ENCODE data around the gene ZBTB24. TPM values are rescaled to one million over a fixed set of nuclear protein-coding genes. Genes with fewer than 3 reads are reported as not detected.

ZBTB24 gene
- total RNA-seq, 1 donor from 2014 or later, result 19.6 TPM

- intact Hi-C loops (cut with micrococcal nuclease), result no loop called here
- peaks cover 5% of the 10 kb centered on the region for H3K4me1 Mint-ChIP-seq
- H3K27me3 Mint-ChIP-seq, result peaks cover 31% of the 10 kb centered on the region
- no peak overlapping the region for H3K27ac Mint-ChIP-seq
- no peaks in the 10 kb centered on the region for H3K9me3 Mint-ChIP-seq
- H3K36me3 Mint-ChIP-seq (ENCODE audit: low read depth), result no peaks in the 10 kb centered on the region
- no peak overlapping the region for H3K4me3 Mint-ChIP-seq
- no peak for DNase-seq
These were observed 54.0 kb downstream of the ZBTB24 start for GRCh38 chr6:109428889-109429477.

DNA sequence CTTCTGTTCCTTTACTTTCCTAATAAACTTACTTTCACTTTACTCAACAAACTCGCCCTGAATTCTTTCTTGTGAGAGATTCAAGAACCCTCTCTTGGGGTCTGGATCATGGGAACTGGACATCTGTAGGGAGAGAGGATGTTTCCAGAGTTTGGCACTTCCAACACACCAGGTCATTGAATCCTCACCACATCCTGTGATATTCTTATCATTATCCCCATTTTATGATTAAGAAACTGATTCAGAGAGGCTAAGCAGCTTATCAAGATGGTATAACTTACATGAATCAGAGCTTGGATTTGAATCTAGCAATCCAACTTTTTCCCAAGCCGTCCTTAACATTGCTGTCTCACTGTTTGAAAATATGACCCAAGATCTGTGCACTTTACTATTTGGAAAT is 58.1 kb downstream of the ZBTB24 start:
- Mint-ChIP-seq H3K27me3 (peaks cover 21% of the 10 kb centered on the region), H3K4me1 (peaks cover 5% of the 10 kb centered on the region), H3K36me3 (ENCODE audit: low read depth) (no peaks in the 10 kb centered on the region), H3K4me3 (no peak overlapping the region), H3K27ac (no peak overlapping the region), H3K9me3 (no peaks in the 10 kb centered on the region)
- DNase-seq, result no peak
- intact Hi-C loops (cut with micrococcal nuclease), result no loop called here

GRCh38 chr6:109421184-109421583 is 61.8 kb downstream of the ZBTB24 start:
- intact Hi-C loops (cut with micrococcal nuclease), result no loop called here
- Mint-ChIP-seq H3K27me3 (peaks cover 7% of the 10 kb centered on the region), H3K4me1 (peaks cover 5% of the 10 kb centered on the region), H3K4me3 (no peak overlapping the region), H3K9me3 (no peaks in the 10 kb centered on the region), H3K36me3 (ENCODE audit: low read depth) (no peaks in the 10 kb centered on the region), H3K27ac (no peak overlapping the region)
- DNase-seq, result no peak

DNA sequence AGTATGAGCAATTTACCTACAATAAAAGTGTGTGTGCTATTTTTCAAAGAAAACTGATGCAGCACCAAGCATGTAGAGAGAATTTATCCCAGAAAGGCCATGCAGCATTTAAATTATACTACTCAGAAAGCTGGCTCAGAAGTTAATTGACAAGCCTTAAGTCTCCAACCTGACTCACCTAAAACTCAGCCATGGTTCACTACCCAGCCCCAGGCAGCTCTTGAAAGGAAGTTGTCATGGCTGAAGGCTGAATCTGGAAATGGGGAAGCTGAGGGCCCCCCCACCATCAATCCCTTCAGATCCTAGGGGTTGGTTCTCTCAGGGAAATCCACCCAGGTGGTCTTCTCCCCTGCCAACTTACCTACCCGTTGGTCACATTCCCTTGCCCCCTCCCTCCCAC is 62.3 kb downstream of the ZBTB24 start:
- Mint-ChIP-seq H3K27me3 (peaks cover 7% of the 10 kb centered on the region), H3K27ac (no peak overlapping the region), H3K4me1 (peaks cover 3% of the 10 kb centered on the region), H3K36me3 (ENCODE audit: low read depth) (no peaks in the 10 kb centered on the region), H3K4me3 (no peak overlapping the region), H3K9me3 (no peaks in the 10 kb centered on the region)
- no peak for DNase-seq
- intact Hi-C loops (cut with micrococcal nuclease), result no loop called here

GRCh38 chr6:109417646-109418045 is 65.4 kb downstream of the ZBTB24 start:
- Mint-ChIP-seq H3K27ac (no peak overlapping the region), H3K4me3 (no peak overlapping the region), H3K4me1 (no peaks in the 10 kb centered on the region), H3K27me3 (peaks cover 19% of the 10 kb centered on the region), H3K9me3 (no peaks in the 10 kb centered on the region), H3K36me3 (ENCODE audit: low read depth) (no peaks in the 10 kb centered on the region)
- no peak for DNase-seq
- intact Hi-C loops (cut with micrococcal nuclease), result no loop called here

Other genes starting within 250 kb of the ZBTB24 start
- gene CD164, start 100.8 kb downstream of the ZBTB24 start, total RNA-seq, result 256 and 264 TPM in 2 replicates
- not detected in 2 replicates for gene PPIL6, start 42.6 kb downstream of the ZBTB24 start, total RNA-seq
- gene SMPD2, start 42.5 kb downstream of the ZBTB24 start, total RNA-seq, result 18.2 and 20.5 TPM in 2 replicates
- 41.4 and 42.5 TPM in 2 replicates for gene MICAL1, start 27.4 kb downstream of the ZBTB24 start, total RNA-seq
- gene AK9, start 208.0 kb upstream of the ZBTB24 start, total RNA-seq, result 2.1 and 3.2 TPM in 2 replicates
- gene FIG4, start 208.1 kb upstream of the ZBTB24 start, total RNA-seq, result 8.1 and 8.5 TPM in 2 replicates

Data from activated CD4-positive, alpha-beta T cell treated with anti-CD3 and anti-CD28 coated beads, Interleukin-2, amount 10 ng/mL, durations not matched to agents 24 days and 14 days (primary cell).